IMR-90 (cell line): ENCODE data around the gene RTN1. TPM values are rescaled to one million over a fixed set of nuclear protein-coding genes. Genes with fewer than 3 reads are reported as not detected.

Source experiments
- ATAC-seq: fragments of 200-7000 bp; cut with Tn5 transposase; 2 replicates; pipeline ENCODE4 v1.9.1; 2020; ENCODE audit warnings: low read depth, mild to moderate bottlenecking, moderate library complexity
- BruUV-seq: library from RNA; stranded (reverse); fragments of 400-500 nt; replicated peaks from 2 replicates; lab custom pipeline; 2021; lab: Mats Ljungman, UMichigan
- CTCF ChIA-PET: fragments of 300-600 bp; formaldehyde crosslinking; extraction: SDS; loops from one replicate; lab custom pipeline; 2021; ENCODE audit warnings: antibody characterized with exemption; lab: Yijun Ruan, JAX
- POLR2A ChIA-PET: fragments of 300-600 bp; sonication (Branson Sonifier 250); formaldehyde crosslinking; loops from one replicate; lab custom pipeline; 2022; ENCODE audit warnings: antibody characterized with exemption; ENCODE audit not compliant: unreplicated experiment; lab: Charles Lee
- DNase-seq: peaks from one replicate; pipeline ENCODE4 v3.0.0; 2013
- H2AFZ ChIP-seq: replicated peaks from 2 replicates; pipeline ENCODE3; 2013; ENCODE audit warnings: low read length, mild to moderate bottlenecking; ENCODE audit not compliant: poor library complexity
- H2AK5ac ChIP-seq: 2 replicates; pipeline ENCODE4 v1.6.1; 2013; ENCODE audit warnings: low read depth, low read length, inconsistent platforms
- H2AK9ac ChIP-seq: replicated peaks from 2 replicates; pipeline ENCODE3; 2013; ENCODE audit warnings: mild to moderate bottlenecking, low read depth, low read length, moderate library complexity; ENCODE audit not compliant: poor library complexity
- H2BK120ac ChIP-seq: 2 replicates; pipeline ENCODE4 v1.6.1; 2013; ENCODE audit warnings: low read depth, low read length, inconsistent platforms
- H2BK15ac ChIP-seq: 3 replicates; pipeline ENCODE4 v1.6.1; 2013; ENCODE audit warnings: low read depth, low read length, inconsistent platforms
- H2BK20ac ChIP-seq: 2 replicates; pipeline ENCODE4 v1.6.1; 2013; ENCODE audit warnings: low read depth, mild to moderate bottlenecking, inconsistent platforms, low read length, moderate library complexity
- H2BK5ac ChIP-seq: 2 replicates; pipeline ENCODE4 v1.6.1; 2013; ENCODE audit warnings: mild to moderate bottlenecking, low read depth, low read length, inconsistent platforms; ENCODE audit not compliant: poor library complexity, severe bottlenecking
- H3K14ac ChIP-seq: replicated peaks from 2 replicates; pipeline ENCODE4 v1.6.1; 2013; ENCODE audit warnings: low read depth, low read length, inconsistent platforms
- H3K18ac ChIP-seq: 2 replicates; pipeline ENCODE4 v1.6.1; 2013; ENCODE audit warnings: low read depth, low read length, control low read depth
- H3K23ac ChIP-seq: 2 replicates; pipeline ENCODE4 v1.6.1; 2013; ENCODE audit warnings: low read depth, low read length, inconsistent platforms
- H3K27ac ChIP-seq: 2 replicates; pipeline ENCODE4 v1.5.1; 2013; ENCODE audit warnings: mild to moderate bottlenecking, control low read depth, low read length; ENCODE audit not compliant: insufficient read depth
- H3K27me3 ChIP-seq: 2 replicates; pipeline ENCODE4 v1.6.1; 2013; ENCODE audit warnings: low read length; ENCODE audit not compliant: control insufficient read depth, insufficient read depth
- H3K36me3 ChIP-seq: 2 replicates; pipeline ENCODE4 v1.6.1; 2013; ENCODE audit warnings: low read length, mixed read lengths; ENCODE audit not compliant: control insufficient read depth, insufficient read depth
- H3K4ac ChIP-seq: 2 replicates; pipeline ENCODE4 v1.6.1; 2013; ENCODE audit warnings: low read depth, low read length, inconsistent platforms
- H3K4me1 ChIP-seq: 2 replicates; pipeline ENCODE4 v1.6.1; 2013; ENCODE audit warnings: low read length, mixed read lengths; ENCODE audit not compliant: control insufficient read depth, insufficient read depth
- H3K4me2 ChIP-seq: 2 replicates; pipeline ENCODE4 v1.6.1; 2013; ENCODE audit warnings: low read depth, mild to moderate bottlenecking, control low read depth, low read length, moderate library complexity
- H3K4me3 ChIP-seq: 2 replicates; pipeline ENCODE4 v1.5.1; 2013; ENCODE audit warnings: low read depth, mild to moderate bottlenecking, control low read depth, low read length, moderate library complexity; ENCODE audit not compliant: insufficient read depth
- H3K56ac ChIP-seq: 2 replicates; pipeline ENCODE4 v1.6.1; 2013; ENCODE audit warnings: low read length, inconsistent platforms; ENCODE audit not compliant: insufficient read depth; ENCODE audit errors: extremely low read depth
- H3K79me1 ChIP-seq, 2 experiments: 2 replicates each; pipeline ENCODE4 v1.6.1; 2013; ENCODE audit warnings: low read length in 2 of 2, inconsistent platforms in 1 of 2, low read depth in 1 of 2
- H3K9ac ChIP-seq: 2 replicates; pipeline ENCODE4 v1.6.1; 2013; ENCODE audit warnings: low read depth, low read length, control low read depth
- H3K9me1 ChIP-seq: 2 replicates; pipeline ENCODE4 v1.6.1; 2013; ENCODE audit warnings: low read length, inconsistent platforms; ENCODE audit not compliant: insufficient read depth
- H3K9me3 ChIP-seq: 2 replicates; pipeline ENCODE4 v1.6.1; 2013; ENCODE audit warnings: low read length; ENCODE audit not compliant: control insufficient read depth, insufficient read depth
- H4K20me1 ChIP-seq: 2 replicates; pipeline ENCODE4 v1.6.1; 2013; ENCODE audit warnings: low read length, inconsistent platforms; ENCODE audit not compliant: insufficient read depth
- H4K5ac ChIP-seq: 2 replicates; pipeline ENCODE4 v1.6.1; 2013; ENCODE audit warnings: mild to moderate bottlenecking, low read depth, low read length, control low read depth
- H4K8ac ChIP-seq, 2 experiments: 2 replicates each; pipeline ENCODE4 v1.6.1; 2013; ENCODE audit warnings: low read depth in 2 of 2, low read length in 2 of 2, control low read depth in 1 of 2, inconsistent platforms in 1 of 2
- H4K91ac ChIP-seq: 2 replicates; pipeline ENCODE4 v1.6.1; 2013; ENCODE audit warnings: low read depth, low read length, inconsistent platforms; ENCODE audit not compliant: insufficient read depth
- BHLHE40 ChIP-seq: fragments of 150-350 bp; IDR thresholded peaks from 2 replicates; pipeline ENCODE4 v1.6.1; 2016; ENCODE audit warnings: mild to moderate bottlenecking, low read depth, low read length
- CEBPB ChIP-seq: IDR thresholded peaks from 2 replicates; pipeline ENCODE4 v1.6.1; 2012; ENCODE audit warnings: low read depth, low read length, improper control_type of control experiment
- CHD1 ChIP-seq: IDR thresholded peaks from 2 replicates; pipeline ENCODE4 v1.6.1; 2012; ENCODE audit warnings: low read depth, low read length, improper control_type of control experiment
- FOS ChIP-seq: fragments of 150-350 bp; IDR thresholded peaks from 2 replicates; pipeline ENCODE4 v1.6.1; 2016; ENCODE audit warnings: low read depth, low read length
- MAFK ChIP-seq: IDR thresholded peaks from 2 replicates; pipeline ENCODE4 v1.6.1; 2012; ENCODE audit warnings: low read depth, low read length, improper control_type of control experiment
- MAZ ChIP-seq: IDR thresholded peaks from 2 replicates; pipeline ENCODE4 v1.6.1; 2012; ENCODE audit warnings: low read depth, mild to moderate bottlenecking, low read length, improper control_type of control experiment, moderate library complexity, borderline replicate concordance
- MXI1 ChIP-seq: IDR thresholded peaks from 2 replicates; pipeline ENCODE4 v1.6.1; 2012; ENCODE audit warnings: low read depth, mild to moderate bottlenecking, low read length, moderate library complexity, borderline replicate concordance
- NFE2L2 ChIP-seq: fragments of 150-350 bp; IDR thresholded peaks from 2 replicates; pipeline ENCODE4 v1.6.1; 2016; ENCODE audit warnings: low read depth, mild to moderate bottlenecking, low read length
- POLR2A ChIP-seq: IDR thresholded peaks from 2 replicates; pipeline ENCODE4 v1.6.1; 2012; ENCODE audit warnings: mild to moderate bottlenecking, low read depth, low read length
- RAD21 ChIP-seq: IDR thresholded peaks from 2 replicates; pipeline ENCODE4 v1.6.1; 2012; ENCODE audit warnings: low read length, improper control_type of control experiment
- RCOR1 ChIP-seq: IDR thresholded peaks from 2 replicates; pipeline ENCODE4 v1.6.1; 2012; ENCODE audit warnings: mild to moderate bottlenecking, low read length, improper control_type of control experiment; ENCODE audit not compliant: insufficient replicate concordance
- RFX5 ChIP-seq: IDR thresholded peaks from 2 replicates; pipeline ENCODE4 v1.8.0; 2012; ENCODE audit warnings: low read depth, mild to moderate bottlenecking, low read length, moderate library complexity
- SMC3 ChIP-seq: fragments of 150-350 bp; IDR thresholded peaks from 2 replicates; pipeline ENCODE4 v1.6.1; 2016; ENCODE audit warnings: low read depth, mild to moderate bottlenecking, antibody characterized with exemption, low read length, moderate library complexity
- WGBS, 2 experiments: methylation state at CpG; one replicate each; pipeline versions ENCODE4 v1.1.5 to v1.1.7; 2013; ENCODE audit warnings: missing lambda C conversion rate in 2 of 2; ENCODE audit not compliant: insufficient read length in 1 of 2; ENCODE audit errors: extremely low coverage in 2 of 2; 5-methylcytosine and 5-hydroxymethylcytosine counted together
- dilution Hi-C: fragments of 300-500 bp; cut with HindIII; formaldehyde crosslinking; loops from one replicate; pipeline ENCODE4 v1.14.3; 2018; ENCODE audit warnings: low sequenced_read_pairs; ENCODE audit not compliant: unreplicated experiment
- in situ Hi-C: fragments of 300-500 bp; cut with MboI; formaldehyde crosslinking; loops from 3 replicates; pipeline ENCODE4 v1.14.3; 2019; ENCODE audit warnings: low sequenced_read_pairs, inconsistent platforms, mixed read lengths
- intact Hi-C: fragments of 100-400 bp; cut with micrococcal nuclease; formaldehyde crosslinking; loops from 2 replicates; pipeline ENCODE4 v1.10.0; 2022
- polyA plus RNA-seq, 3 experiments: library from polyadenylated mRNA; depleted of rRNA; stranded (reverse); fragments of >200 nt; gene quantifications; 2 replicates each; pipeline ENCODE4 v1.2.3, GENCODE V29; 2012; ENCODE audit warnings: low replicate concordance in 1 of 3
- total RNA-seq: library from RNA; depleted of rRNA; stranded (reverse); fragments of >200 nt; gene quantifications from 2 replicates; pipeline ENCODE4 v1.2.3, GENCODE V29; 2012
- TF ChIP-seq, protein P1 (sequence below): conservative IDR thresholded peaks from 2 replicates; pipeline ENCODE4 v1.5.1; 2012; ENCODE audit warnings: mild to moderate bottlenecking, low read depth, low read length, improper control_type of control experiment
- TF ChIP-seq, protein P2 (sequence below): fragments of 150-350 bp; IDR thresholded peaks from 2 replicates; pipeline ENCODE4 v1.6.1; 2016; ENCODE audit warnings: low read depth, mild to moderate bottlenecking, low read length, moderate library complexity, borderline replicate concordance
- TF ChIP-seq, protein P3 (sequence below): fragments of 150-350 bp; IDR thresholded peaks from 2 replicates; pipeline ENCODE4 v1.6.1; 2017; ENCODE audit warnings: mild to moderate bottlenecking, antibody characterized with exemption, low read length, low read depth

The RTN1 gene
- total and polyA plus RNA-seq, 2 of the 4 experiments (the other 2 are of a cell fraction) = 0.18 to 0.46 TPM

DNA sequence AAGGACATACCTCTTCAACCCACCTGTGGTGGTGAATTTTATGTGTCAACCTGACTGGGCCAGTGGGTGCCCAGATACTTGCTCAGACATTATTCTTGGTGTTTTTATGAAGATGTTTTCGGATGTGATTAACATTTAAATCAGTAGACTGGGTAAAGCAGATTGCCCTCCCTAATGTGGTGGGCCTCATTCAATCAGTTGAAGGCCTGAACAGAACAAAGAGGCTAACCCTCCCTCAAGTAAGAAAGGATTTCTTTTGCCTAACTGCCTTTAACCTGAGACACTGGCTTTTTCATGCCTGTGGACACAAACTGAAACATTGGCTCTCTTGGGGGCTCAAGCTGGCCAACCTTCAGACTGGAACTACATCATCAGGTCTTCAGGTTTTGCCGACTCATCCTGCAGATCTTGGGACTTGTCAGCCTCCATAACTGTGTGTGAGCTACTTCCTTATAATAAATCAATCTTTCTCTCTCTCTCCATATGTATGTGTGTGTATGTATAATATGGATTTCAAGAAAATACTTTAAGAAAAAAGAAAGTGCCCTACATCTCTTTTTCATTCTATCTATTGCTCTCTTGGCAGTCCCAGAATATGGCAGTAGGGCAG, 39.4 kb downstream of the RTN1 start:
- in situ Hi-C loops = no loop called here
- dilution Hi-C loops = no loop called here
- no TSS peak for BruUV-seq

More for the DNA sequence above, 39.4 kb downstream of the RTN1 start:
- Histone ChIP-seq H2BK120ac (no peak overlapping the region), H2AK9ac (no peak overlapping the region), H3K9ac (no peak overlapping the region), H3K4me1 (no peaks in the 10 kb centered on the region), H2AFZ (no peak overlapping the region), H3K14ac (no peak overlapping the region), H3K23ac (no peak overlapping the region), H3K56ac (no peak overlapping the region), H3K9me3 (no peaks in the 10 kb centered on the region), H4K8ac (no peak overlapping the region), H3K27ac (no peak overlapping the region), H4K5ac (no peak overlapping the region), H3K79me1 (no peaks in the 10 kb centered on the region), H2AK5ac (no peak overlapping the region), H4K20me1 (no peaks in the 10 kb centered on the region), H2BK20ac (no peak overlapping the region), H3K9me1 (no peaks in the 10 kb centered on the region), H3K27me3 (no peaks in the 10 kb centered on the region), H3K4me3 (no peak overlapping the region), H3K4ac (no peak overlapping the region), H3K36me3 (no peaks in the 10 kb centered on the region), H3K18ac (no peak overlapping the region), H2BK5ac (no peak overlapping the region), H3K4me2 (no peak overlapping the region), H2BK15ac (no peak overlapping the region), H4K91ac (no peak overlapping the region)
- TF ChIP-seq NFE2L2 (no peak), MXI1 (no peak), FOS (no peak), MAFK (no peak), RFX5 (no peak), BHLHE40 (no peak), RCOR1 (no peak), SMC3 (no peak), POLR2A (no peak), CHD1 (no peak), RAD21 (no peak), MAZ (no peak), CEBPB (no peak)
- TF ChIP-seq, protein P1, sequence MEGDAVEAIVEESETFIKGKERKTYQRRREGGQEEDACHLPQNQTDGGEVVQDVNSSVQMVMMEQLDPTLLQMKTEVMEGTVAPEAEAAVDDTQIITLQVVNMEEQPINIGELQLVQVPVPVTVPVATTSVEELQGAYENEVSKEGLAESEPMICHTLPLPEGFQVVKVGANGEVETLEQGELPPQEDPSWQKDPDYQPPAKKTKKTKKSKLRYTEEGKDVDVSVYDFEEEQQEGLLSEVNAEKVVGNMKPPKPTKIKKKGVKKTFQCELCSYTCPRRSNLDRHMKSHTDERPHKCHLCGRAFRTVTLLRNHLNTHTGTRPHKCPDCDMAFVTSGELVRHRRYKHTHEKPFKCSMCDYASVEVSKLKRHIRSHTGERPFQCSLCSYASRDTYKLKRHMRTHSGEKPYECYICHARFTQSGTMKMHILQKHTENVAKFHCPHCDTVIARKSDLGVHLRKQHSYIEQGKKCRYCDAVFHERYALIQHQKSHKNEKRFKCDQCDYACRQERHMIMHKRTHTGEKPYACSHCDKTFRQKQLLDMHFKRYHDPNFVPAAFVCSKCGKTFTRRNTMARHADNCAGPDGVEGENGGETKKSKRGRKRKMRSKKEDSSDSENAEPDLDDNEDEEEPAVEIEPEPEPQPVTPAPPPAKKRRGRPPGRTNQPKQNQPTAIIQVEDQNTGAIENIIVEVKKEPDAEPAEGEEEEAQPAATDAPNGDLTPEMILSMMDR = no peak
- TF ChIP-seq, protein P2, sequence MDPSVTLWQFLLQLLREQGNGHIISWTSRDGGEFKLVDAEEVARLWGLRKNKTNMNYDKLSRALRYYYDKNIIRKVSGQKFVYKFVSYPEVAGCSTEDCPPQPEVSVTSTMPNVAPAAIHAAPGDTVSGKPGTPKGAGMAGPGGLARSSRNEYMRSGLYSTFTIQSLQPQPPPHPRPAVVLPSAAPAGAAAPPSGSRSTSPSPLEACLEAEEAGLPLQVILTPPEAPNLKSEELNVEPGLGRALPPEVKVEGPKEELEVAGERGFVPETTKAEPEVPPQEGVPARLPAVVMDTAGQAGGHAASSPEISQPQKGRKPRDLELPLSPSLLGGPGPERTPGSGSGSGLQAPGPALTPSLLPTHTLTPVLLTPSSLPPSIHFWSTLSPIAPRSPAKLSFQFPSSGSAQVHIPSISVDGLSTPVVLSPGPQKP = no peak
- TF ChIP-seq, protein P3, sequence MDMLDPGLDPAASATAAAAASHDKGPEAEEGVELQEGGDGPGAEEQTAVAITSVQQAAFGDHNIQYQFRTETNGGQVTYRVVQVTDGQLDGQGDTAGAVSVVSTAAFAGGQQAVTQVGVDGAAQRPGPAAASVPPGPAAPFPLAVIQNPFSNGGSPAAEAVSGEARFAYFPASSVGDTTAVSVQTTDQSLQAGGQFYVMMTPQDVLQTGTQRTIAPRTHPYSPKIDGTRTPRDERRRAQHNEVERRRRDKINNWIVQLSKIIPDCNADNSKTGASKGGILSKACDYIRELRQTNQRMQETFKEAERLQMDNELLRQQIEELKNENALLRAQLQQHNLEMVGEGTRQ = no peak
- ATAC-seq (no peak), DNase-seq (no peak)
- no CpG with 5 or more reads among the region's 2 CpGs for WGBS, 2 experiments
- intact Hi-C loops = no loop called here
- POLR2A ChIA-PET = no interaction called here
- CTCF ChIA-PET = no interaction called here
